B cell (primary cell): ENCODE data around the gene HOXA1.

Source experiments
- EZH2 ChIP-seq: IDR thresholded peaks from 2 replicates; pipeline ENCODE4 v1.6.1; 2012; ENCODE audit warnings: borderline replicate concordance, low read depth, mild to moderate bottlenecking, moderate library complexity, low read length; ENCODE audit not compliant: insufficient read depth, poor library complexity, severe bottlenecking
- TF ChIP-seq, protein P1 (sequence below): fragments of 200-600 bp; IDR thresholded peaks from one replicate; pipeline ENCODE4 v1.8.0; 2022; ENCODE audit warnings: antibody characterized with exemption, mild to moderate bottlenecking

DNA sequence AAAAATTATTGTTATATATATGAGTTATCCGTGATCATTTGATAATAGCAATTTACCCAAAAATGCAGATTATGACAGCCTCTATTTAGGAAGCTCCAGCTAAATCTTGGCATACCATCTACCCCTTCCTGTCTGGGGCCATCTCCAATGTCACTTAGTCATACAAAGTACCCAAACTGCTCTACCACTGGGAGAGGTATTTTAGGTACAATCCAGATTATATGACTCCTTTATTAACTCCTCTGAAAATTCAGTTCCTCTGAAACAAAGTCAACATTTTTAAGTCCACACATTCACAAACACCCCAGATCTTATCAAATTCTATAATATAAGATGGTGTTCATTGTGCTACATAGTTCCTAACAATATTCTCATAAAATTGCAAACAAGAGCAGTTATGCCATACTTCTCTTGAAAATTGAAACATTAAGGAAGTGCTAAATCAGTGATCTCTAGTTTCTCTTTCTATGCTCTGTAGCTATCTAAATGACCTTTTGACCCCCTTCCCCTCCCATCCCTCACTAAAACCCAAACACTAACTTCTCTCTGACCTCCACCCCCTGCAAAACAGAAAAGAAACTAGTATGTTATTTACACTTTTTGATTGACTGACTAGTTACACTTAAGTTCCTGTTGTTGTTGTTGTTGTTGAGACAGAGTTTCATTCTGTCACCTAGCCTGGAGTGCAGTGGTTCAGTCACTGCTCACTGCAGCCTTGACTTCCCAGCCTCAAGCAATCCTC lies 16.4 kb downstream of the HOXA1 start:
- TF ChIP-seq, protein P1, sequence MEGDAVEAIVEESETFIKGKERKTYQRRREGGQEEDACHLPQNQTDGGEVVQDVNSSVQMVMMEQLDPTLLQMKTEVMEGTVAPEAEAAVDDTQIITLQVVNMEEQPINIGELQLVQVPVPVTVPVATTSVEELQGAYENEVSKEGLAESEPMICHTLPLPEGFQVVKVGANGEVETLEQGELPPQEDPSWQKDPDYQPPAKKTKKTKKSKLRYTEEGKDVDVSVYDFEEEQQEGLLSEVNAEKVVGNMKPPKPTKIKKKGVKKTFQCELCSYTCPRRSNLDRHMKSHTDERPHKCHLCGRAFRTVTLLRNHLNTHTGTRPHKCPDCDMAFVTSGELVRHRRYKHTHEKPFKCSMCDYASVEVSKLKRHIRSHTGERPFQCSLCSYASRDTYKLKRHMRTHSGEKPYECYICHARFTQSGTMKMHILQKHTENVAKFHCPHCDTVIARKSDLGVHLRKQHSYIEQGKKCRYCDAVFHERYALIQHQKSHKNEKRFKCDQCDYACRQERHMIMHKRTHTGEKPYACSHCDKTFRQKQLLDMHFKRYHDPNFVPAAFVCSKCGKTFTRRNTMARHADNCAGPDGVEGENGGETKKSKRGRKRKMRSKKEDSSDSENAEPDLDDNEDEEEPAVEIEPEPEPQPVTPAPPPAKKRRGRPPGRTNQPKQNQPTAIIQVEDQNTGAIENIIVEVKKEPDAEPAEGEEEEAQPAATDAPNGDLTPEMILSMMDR = no peak
- TF ChIP-seq EZH2 = no peak
